ENCODE data around the gene IPO5.

The IPO5 gene

DNA sequence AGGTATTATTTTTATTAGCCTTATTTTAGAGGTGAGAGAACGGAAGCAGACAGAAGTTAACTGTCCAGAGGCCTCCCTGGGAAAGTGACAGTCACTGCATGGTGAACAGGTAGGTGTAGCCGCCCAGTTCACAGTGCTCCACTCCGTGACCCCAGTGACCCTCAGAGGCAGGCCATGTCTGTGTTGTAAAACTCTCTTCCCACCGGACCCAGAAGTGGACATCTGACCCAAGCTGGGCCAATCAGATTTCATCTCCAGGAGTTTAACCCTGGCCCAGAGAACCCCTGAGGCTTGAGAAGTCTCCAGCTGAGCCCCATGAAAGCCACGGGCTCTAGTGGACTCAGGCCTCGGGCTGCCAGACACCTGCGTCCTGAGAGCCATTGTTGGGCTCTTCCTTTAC lies 105.8 kb downstream of the IPO5 start:
- DNase-seq (ENCODE audit: low read depth in 3 of 3): no peak

DNA sequence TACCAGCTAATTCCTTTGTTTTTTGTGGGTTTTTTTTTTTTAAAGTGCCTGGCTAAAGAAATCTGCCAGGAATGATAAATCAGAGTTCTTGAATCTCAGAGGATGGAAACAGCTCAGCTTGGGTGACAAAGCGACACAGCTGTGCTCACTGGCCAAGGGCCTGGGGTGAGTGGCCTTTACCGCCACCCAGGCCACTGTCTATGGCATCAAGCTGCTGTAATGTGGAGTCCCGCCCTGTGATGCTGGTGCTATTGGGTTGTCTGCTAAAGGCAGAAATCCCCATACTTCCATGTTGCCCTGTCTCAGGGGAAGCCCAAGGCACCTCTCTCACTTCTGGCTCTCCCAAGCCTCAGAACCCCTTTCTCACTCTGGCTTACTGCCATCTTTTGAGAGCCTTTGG lies 106.8 kb downstream of the IPO5 start:
- no peak for DNase-seq (ENCODE audit: low read depth in 3 of 3)

DNA sequence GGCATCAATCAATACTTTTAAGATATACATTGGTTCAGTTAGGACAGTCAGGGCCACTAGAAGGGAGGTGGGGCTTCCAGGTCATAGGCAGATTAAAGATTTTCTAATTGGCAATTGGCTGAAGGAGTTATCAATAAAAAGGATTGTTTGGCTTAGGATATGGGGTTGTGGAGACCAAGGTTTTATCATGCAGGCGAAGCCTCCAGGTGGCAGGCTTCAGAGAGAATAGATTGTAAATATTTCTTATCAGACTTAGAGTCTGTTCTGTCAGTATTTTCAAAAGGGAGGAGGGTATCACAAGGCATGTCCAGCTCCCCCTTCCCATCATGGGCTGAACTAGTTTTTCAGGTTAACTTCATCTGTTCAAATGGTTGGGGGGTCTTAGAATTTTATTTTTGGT lies 112.0 kb downstream of the IPO5 start:
- no peak for DNase-seq (ENCODE audit: low read depth in 3 of 3)

DNA sequence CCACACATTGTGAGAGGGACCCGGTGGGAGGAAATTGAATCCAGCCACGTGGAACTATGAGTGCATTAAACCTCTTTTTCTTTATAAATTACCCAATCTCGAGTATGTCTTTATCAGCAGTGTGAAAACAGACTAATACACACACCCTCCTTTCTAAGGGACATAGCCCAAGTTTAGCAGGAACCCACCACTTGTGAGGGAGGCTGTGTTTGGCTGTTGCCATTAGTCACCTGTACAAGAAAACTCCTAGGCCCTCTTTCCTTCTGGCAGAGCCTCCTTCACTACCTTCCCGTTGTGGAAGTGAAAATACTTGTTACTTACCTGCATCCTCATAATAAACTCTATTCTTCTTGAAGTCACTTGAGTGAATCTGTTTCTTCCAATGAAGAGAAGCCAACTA lies 113.2 kb downstream of the IPO5 start:
- DNase-seq (ENCODE audit: low read depth in 3 of 3): no peak

DNA sequence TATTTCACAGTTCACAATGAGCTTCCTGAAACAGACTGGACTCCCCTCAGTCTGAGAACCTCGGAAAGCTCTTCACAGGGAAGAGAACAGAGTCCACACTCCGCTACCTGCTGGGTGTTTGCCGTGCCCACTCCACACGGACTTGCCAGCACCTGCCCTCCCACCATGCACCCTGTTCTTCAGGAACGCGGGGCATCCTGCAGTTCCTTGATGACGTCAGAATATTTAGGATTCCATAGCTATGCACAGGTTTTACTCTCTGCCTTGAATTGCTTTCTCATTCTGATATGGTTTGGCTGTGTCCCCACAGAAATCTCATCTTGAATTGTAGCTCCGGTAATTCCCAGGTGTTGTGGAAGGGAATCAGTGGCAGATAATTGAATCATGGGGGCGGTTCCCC lies 115.0 kb downstream of the IPO5 start:
- no peak for DNase-seq (ENCODE audit: low read depth in 3 of 3)

DNA sequence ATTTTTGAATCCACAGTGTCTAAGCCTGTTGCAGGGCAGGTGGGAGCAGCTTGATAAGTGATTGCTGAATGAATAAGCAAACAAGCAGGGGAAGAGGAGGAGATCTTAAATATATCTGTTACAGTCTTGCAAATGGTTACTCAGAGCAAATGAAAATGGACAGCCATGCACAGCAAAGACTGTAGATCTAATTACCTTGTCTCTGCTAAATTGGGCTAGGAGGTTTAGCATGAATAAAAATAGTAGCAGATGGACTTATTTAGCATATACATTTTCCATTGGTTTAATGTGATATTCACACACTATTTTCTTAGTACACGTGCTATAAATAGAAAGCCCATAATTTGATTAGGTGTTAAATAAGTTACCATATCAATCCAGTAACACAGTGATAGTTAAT lies 116.5 kb downstream of the IPO5 start:
- no peak for DNase-seq (ENCODE audit: low read depth in 3 of 3)

DNA sequence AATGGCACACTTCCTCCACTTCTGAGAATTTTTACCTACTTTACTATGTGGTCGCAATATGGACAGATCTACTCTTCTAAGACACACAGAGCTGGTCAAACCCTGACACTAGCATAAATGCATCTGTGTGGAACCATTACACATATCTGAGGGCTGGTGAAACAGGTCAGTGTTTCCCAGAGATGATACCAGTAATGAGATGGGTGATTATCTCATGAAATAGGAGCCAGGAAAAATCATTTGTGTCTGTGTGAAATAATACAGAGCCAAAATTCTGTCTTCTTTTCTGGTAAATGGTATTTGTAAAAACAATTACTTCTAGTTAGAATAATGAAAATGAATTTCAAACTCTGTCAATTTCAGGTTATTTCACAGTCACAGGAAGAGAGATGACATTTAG lies 117.8 kb downstream of the IPO5 start:
- DNase-seq (ENCODE audit: low read depth in 3 of 3): no peak

DNA sequence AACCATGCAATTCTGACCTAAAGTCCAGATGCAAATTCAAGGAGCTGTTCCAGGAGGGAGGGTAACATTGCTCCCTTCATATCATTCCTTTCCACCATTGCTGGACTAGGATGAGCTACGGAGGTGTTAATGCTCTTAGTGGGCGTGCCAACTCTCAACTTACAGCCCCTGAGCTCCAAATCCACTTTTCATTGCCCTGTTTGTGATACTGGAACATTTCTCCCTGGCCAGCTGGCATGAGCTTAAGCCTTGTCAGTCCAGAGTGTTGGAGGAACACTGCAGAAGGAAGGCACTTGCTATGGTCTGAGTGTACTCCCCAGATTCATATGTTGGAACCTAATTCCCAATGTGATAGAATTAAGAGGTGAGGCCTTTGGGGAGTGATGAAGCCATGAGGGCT lies 119.0 kb downstream of the IPO5 start:
- DNase-seq (ENCODE audit: low read depth in 3 of 3): no peak

All from stimulated activated CD4-positive, alpha-beta T cell treated with anti-CD3 and anti-CD28 coated beads, TNF-alpha, amount 100 ng/mL, for 24 hours (primary cell).